Keratinocyte (primary cell): ENCODE measurements around the gene SLC25A28. TPM values are rescaled to one million over a fixed set of nuclear protein-coding genes. Genes with fewer than 3 reads are reported as not detected.

Experiments
- DNase-seq: peaks from one replicate; pipeline ENCODE4 v3.0.0-alpha.2; 2011; ENCODE audit warnings: low read depth, missing footprints, low spot score
- FAIRE-seq: peaks from 2 replicates; lab custom pipeline; 2011; peaks lifted over from hg19 to GRCh38; lab: Jason Lieb, UNC
- H2AFZ ChIP-seq: 2 replicates; pipeline ENCODE4 v1.6.0; 2012; ENCODE audit warnings: low read length, control low read depth, inconsistent platforms; ENCODE audit not compliant: control insufficient read depth
- H3K27ac ChIP-seq: 2 replicates; pipeline ENCODE4 v1.5.1; 2011; ENCODE audit warnings: low read length; ENCODE audit not compliant: control insufficient read depth, insufficient read depth
- H3K27me3 ChIP-seq: 3 replicates; pipeline ENCODE4 v1.6.0; 2011; ENCODE audit warnings: low read length; ENCODE audit not compliant: control insufficient read depth, insufficient read depth; ENCODE audit errors: extremely low read depth
- H3K36me3 ChIP-seq, 2 experiments: 2 replicates in 1 of 2; 3 replicates in 1 of 2; pipeline ENCODE4 v1.5.1; 2011; ENCODE audit warnings: low read length in 2 of 2, mild to moderate bottlenecking in 1 of 2; ENCODE audit not compliant: control insufficient read depth in 2 of 2, insufficient read depth in 2 of 2; ENCODE audit errors: extremely low read depth in 1 of 2
- H3K4me1 ChIP-seq: 3 replicates; pipeline ENCODE4 v1.5.1; 2011; ENCODE audit warnings: low read length; ENCODE audit not compliant: control insufficient read depth, insufficient read depth; ENCODE audit errors: extremely low read depth
- H3K4me2 ChIP-seq: 3 replicates; pipeline ENCODE4 v1.6.0; 2011; ENCODE audit warnings: low read depth, low read length; ENCODE audit not compliant: control insufficient read depth, insufficient read depth; ENCODE audit errors: extremely low read depth
- H3K4me3 ChIP-seq, 3 experiments: fragments of 200-600 bp in 1 of 3; sonication (generic) in 1 of 3; 2 replicates in 2 of 3; 3 replicates in 1 of 3; pipeline ENCODE4 v1.5.1; 2011 to 2016; ENCODE audit warnings: low read length in 3 of 3, mild to moderate bottlenecking in 3 of 3, control low read depth in 2 of 3, inconsistent platforms in 1 of 3, low read depth in 1 of 3, mixed read lengths in 1 of 3, mixed run types in 1 of 3, moderate library complexity in 1 of 3; ENCODE audit not compliant: control insufficient read depth in 2 of 3, insufficient read depth in 2 of 3; ENCODE audit errors: extremely low read depth in 1 of 3
- H3K79me2 ChIP-seq: 2 replicates; pipeline ENCODE4 v1.6.0; 2012; ENCODE audit warnings: low read length; ENCODE audit not compliant: control insufficient read depth, insufficient read depth
- H3K9ac ChIP-seq: 3 replicates; pipeline ENCODE4 v1.6.0; 2011; ENCODE audit warnings: low read length; ENCODE audit not compliant: control insufficient read depth, insufficient read depth; ENCODE audit errors: extremely low read depth
- H3K9me1 ChIP-seq: 3 replicates; pipeline ENCODE4 v1.6.0; 2011; ENCODE audit warnings: low read length; ENCODE audit not compliant: control insufficient read depth, insufficient read depth; ENCODE audit errors: extremely low read depth
- H3K9me3 ChIP-seq: 2 replicates; pipeline ENCODE4 v1.5.1; 2012; ENCODE audit warnings: low read depth, low read length; ENCODE audit not compliant: control insufficient read depth
- H4K20me1 ChIP-seq: 3 replicates; pipeline ENCODE4 v1.6.0; 2011; ENCODE audit warnings: low read length; ENCODE audit not compliant: control insufficient read depth, insufficient read depth; ENCODE audit errors: extremely low read depth
- EZH2 ChIP-seq: IDR thresholded peaks from one replicate; pipeline ENCODE4 v1.6.1; 2012; ENCODE audit warnings: inconsistent platforms, mild to moderate bottlenecking, low read length, moderate library complexity
- dilution Hi-C: fragments of 300-500 bp; cut with MboI; formaldehyde crosslinking; loops from one replicate; pipeline ENCODE4 v1.7.0; 2020; ENCODE audit warnings: low sequenced_read_pairs; ENCODE audit not compliant: extremely low pct_ligation_motif_present
- polyA plus RNA-seq, 5 experiments: library from polyadenylated mRNA; depleted of rRNA in 3 of 5; stranded (reverse) in 3 of 5; stranded (forward) in 1 of 5; unstranded in 1 of 5; fragments of >200 nt; gene quantifications; 1 replicate in 1 of 5; 2 replicates in 3 of 5; 3 replicates in 1 of 5; pipeline versions ENCODE4 v1.2.1 to v1.2.3, GENCODE V29; 2011 to 2012; ENCODE audit warnings: missing spikeins in 2 of 5, low read depth in 1 of 5, low replicate concordance in 1 of 5
- small RNA-seq, 3 experiments: library from RNA; depleted of rRNA; stranded (forward); fragments of <200 nt; gene quantifications; one replicate each; pipeline ENCODE3, GENCODE V24; 2012; ENCODE audit warnings: low read depth in 3 of 3, low replicate concordance in 1 of 3; ENCODE audit not compliant: insufficient read length in 3 of 3
- TF ChIP-seq, protein P1 (sequence below), 3 experiments: IDR thresholded peaks in 1 of 3; conservative IDR thresholded peaks in 1 of 3; optimal IDR thresholded peaks in 1 of 3; 2 replicates in 2 of 3; 3 replicates in 1 of 3; pipeline versions ENCODE3 to v1.5.1; 2011; ENCODE audit warnings: low read length in 3 of 3, mild to moderate bottlenecking in 3 of 3, moderate library complexity in 2 of 3, control low read depth in 1 of 3, inconsistent platforms in 1 of 3; ENCODE audit not compliant: insufficient read depth in 2 of 3; ENCODE audit errors: extremely low read depth in 1 of 3

Gene SLC25A28
- polyA plus RNA-seq, 1 donor (not counting 4 experiments of a cell fraction or from before 2014, with no cell fraction given) = 52.3 TPM

DNA sequence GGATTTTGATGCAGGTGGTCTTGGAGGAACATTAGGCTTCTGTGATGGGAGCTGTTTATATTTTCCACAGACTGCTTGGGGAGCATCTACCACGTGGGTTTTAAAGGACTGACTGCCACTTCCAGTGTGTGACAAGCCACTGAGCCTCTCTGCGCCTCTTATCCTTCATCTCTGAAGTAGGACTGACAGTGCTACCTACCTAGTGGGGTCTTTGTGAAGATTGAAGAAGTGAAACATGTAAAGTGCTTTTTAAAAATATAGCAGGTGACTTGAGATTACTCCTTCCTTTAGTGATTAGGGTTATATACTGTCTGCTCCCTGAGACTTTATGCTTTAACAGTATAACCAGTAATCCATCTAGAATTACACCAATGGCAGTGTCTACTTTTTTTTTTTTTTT, 57.6 kb downstream of the SLC25A28 start:
- no peak for FAIRE-seq
- dilution Hi-C loops = no loop called here

More for the DNA sequence above, 57.6 kb downstream of the SLC25A28 start:
- Histone ChIP-seq H3K4me2 (no peak overlapping the region), H3K9me3 (no peaks in the 10 kb centered on the region), H3K36me3 (no peaks in the 10 kb centered on the region), H3K9ac (no peak overlapping the region), H3K27me3 (no peaks in the 10 kb centered on the region), H3K4me1 (no peaks in the 10 kb centered on the region), H4K20me1 (no peaks in the 10 kb centered on the region), H3K9me1 (no peaks in the 10 kb centered on the region), H2AFZ (no peak overlapping the region), H3K4me3 (no peak overlapping the region), H3K79me2 (no peaks in the 10 kb centered on the region), H3K27ac (no peak overlapping the region)
- no peak for TF ChIP-seq EZH2
- TF ChIP-seq, protein P1, sequence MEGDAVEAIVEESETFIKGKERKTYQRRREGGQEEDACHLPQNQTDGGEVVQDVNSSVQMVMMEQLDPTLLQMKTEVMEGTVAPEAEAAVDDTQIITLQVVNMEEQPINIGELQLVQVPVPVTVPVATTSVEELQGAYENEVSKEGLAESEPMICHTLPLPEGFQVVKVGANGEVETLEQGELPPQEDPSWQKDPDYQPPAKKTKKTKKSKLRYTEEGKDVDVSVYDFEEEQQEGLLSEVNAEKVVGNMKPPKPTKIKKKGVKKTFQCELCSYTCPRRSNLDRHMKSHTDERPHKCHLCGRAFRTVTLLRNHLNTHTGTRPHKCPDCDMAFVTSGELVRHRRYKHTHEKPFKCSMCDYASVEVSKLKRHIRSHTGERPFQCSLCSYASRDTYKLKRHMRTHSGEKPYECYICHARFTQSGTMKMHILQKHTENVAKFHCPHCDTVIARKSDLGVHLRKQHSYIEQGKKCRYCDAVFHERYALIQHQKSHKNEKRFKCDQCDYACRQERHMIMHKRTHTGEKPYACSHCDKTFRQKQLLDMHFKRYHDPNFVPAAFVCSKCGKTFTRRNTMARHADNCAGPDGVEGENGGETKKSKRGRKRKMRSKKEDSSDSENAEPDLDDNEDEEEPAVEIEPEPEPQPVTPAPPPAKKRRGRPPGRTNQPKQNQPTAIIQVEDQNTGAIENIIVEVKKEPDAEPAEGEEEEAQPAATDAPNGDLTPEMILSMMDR (optimal IDR thresholded peaks at IDR 0.05 in 1 of 3, IDR thresholded peaks at IDR 0.05 in 1 of 3, conservative IDR thresholded peaks at IDR 0.05 in 1 of 3; ENCODE audit: extremely low read depth in 1 of 3, insufficient read depth in 2 of 3, low read length in 3 of 3) = no peak
- DNase-seq = no peak

Small RNAs within 50 kb of the gene (small RNA-seq; reads per million reads assigned to genes)
- 0 reads per million in 3 experiments for gene AL133353.1

Other genes starting within 250 kb of the SLC25A28 start
- 27.0 to 33.3 TPM (median 30.9 TPM) in 3 replicates for gene GOT1, start 189.8 kb downstream of the SLC25A28 start, polyA plus RNA-seq
- gene NKX2-3, start 87.5 kb downstream of the SLC25A28 start, polyA plus RNA-seq = not detected in 3 replicates
- gene ENTPD7, start 39.1 kb upstream of the SLC25A28 start, polyA plus RNA-seq = 18.1 to 21.3 TPM (median 20.9 TPM) in 3 replicates
- 16.8 to 28.4 TPM (median 27.1 TPM) in 3 replicates for gene COX15, start 111.7 kb upstream of the SLC25A28 start, polyA plus RNA-seq
- gene CUTC, start 111.8 kb upstream of the SLC25A28 start, polyA plus RNA-seq = 16.7 to 29.5 TPM (median 24.3 TPM) in 3 replicates
- gene ABCC2, start 162.2 kb upstream of the SLC25A28 start, polyA plus RNA-seq = 2.3 to 3.3 TPM (median 2.5 TPM) in 3 replicates